ENCODE data around the gene FLCN. TPM values are rescaled to one million over a fixed set of nuclear protein-coding genes. Genes with fewer than 3 reads are reported as not detected.
A peak's percentile ranks its signal among the peaks of the same experiment; 100 is the strongest.

Gene FLCN
- polyA plus RNA-seq, 12 donors: 16.8 to 32.2 (median 24.8) TPM; not detected in 1

GRCh38 chr17:17241656-17242055, 4.7 kb upstream of the FLCN start:
- no peak for DNase-seq

GRCh38 chr17:17239832-17240231, 2.9 kb upstream of the FLCN start:
- DNase-seq: no peak

- peak; percentile 30 for DNase-seq
Observed at GRCh38 chr17:17236295-17237025, 508 bp downstream of the FLCN start.

- DNase-seq: peak; percentile 13
Observed at GRCh38 chr17:17235212-17236174, 1.5 kb downstream of the FLCN start.

- DNase-seq: no peak
Observed at GRCh38 chr17:17232303-17232621, 4.7 kb downstream of the FLCN start.

GRCh38 chr17:17231621-17232302, 5.2 kb downstream of the FLCN start:
- DNase-seq: no peak

- no peak for DNase-seq
Observed at GRCh38 chr17:17229416-17230384, 7.3 kb downstream of the FLCN start.

- DNase-seq: no peak
Observed at GRCh38 chr17:17228521-17229279, 8.3 kb downstream of the FLCN start.

GRCh38 chr17:17227608-17228520, 9.1 kb downstream of the FLCN start:
- no peak for DNase-seq

GRCh38 chr17:17226451-17227265, 10.3 kb downstream of the FLCN start:
- no peak for DNase-seq

- no peak for DNase-seq
Observed at GRCh38 chr17:17225901-17226300, 11.1 kb downstream of the FLCN start.

GRCh38 chr17:17224137-17224536, 12.8 kb downstream of the FLCN start:
- DNase-seq: no peak

GRCh38 chr17:17223736-17224135, 13.2 kb downstream of the FLCN start:
- no peak for DNase-seq

GRCh38 chr17:17221329-17221728, 15.6 kb downstream of the FLCN start:
- no peak for DNase-seq

GRCh38 chr17:17220529-17220928, 16.4 kb downstream of the FLCN start:
- no peak for DNase-seq

GRCh38 chr17:17217995-17218394, 19.0 kb downstream of the FLCN start:
- no peak for DNase-seq

- DNase-seq: no peak
Observed at GRCh38 chr17:17216776-17217175, 20.2 kb downstream of the FLCN start.

GRCh38 chr17:17216236-17216635, 20.7 kb downstream of the FLCN start:
- no peak for DNase-seq
